ENCODE results near the gene MACROD1. TPM values are rescaled to one million over a fixed set of nuclear protein-coding genes. Genes with fewer than 3 reads are reported as not detected.
A peak's percentile ranks its signal among the peaks of the same experiment; 100 is the strongest.

The MACROD1 gene
- total RNA-seq: 1 to 10 TPM; 6.0 to 6.3 TPM
- polyA plus RNA-seq (2013, experiment 1 of 2): 4.2 TPM
- 4.6 TPM for polyA plus RNA-seq (2013, experiment 2 of 2)
- 0.66 to 21.9 (median 5.1) reads per million in 172 experiments for total RNA-seq

- H3K9me3 Mint-ChIP-seq: no peaks in the 10 kb centered on the region
- H3K27ac ChIP-seq (ENCODE audit: low read depth in 1 of 2, low read length in 2 of 2): no peak within 1 kb of the TSS
- DNase-seq (peak; percentile 51 to 88 (median 70)), ATAC-seq (ENCODE audit: poor library complexity) (peak; percentile 91)
- TF ChIP-seq CTCF (IDR thresholded peaks at IDR 0.05): no peak
- intact Hi-C loops (cut with DNase I, micrococcal nuclease): loop anchor here in 1 of 2 experiments (2.0 to 10.0 kb wide), 2 partner anchors 19 to 491 kb away; partner anchors contain the start of gene ATL3
- H3K4me1 ChIP-seq (ENCODE audit: insufficient read depth, low read length): peaks cover 18% of the 10 kb centered on the region
- no peaks in the 10 kb centered on the region for H3K9me3 ChIP-seq (ENCODE audit: control insufficient read depth in 1 of 2, insufficient read depth in 1 of 2, low read length in 2 of 2)
- POLR2A ChIA-PET: interaction anchor here (0.8 to 3.4 kb wide), 4 partner anchors 20 to 152 kb away, joined by 3 to 22 read pairs (median 4); partner anchors contain the start of genes FERMT3, PRDX5, STIP1 and TRMT112
- H3K36me3 ChIP-seq (ENCODE audit: insufficient read depth, low read length): peaks cover 2% of the 10 kb centered on the region
- H3K27me3 ChIP-seq (ENCODE audit: control insufficient read depth in 1 of 2, insufficient read depth in 2 of 2, low read length in 2 of 2): no peaks in the 10 kb centered on the region
- no peaks in the 10 kb centered on the region for H3K27me3 Mint-ChIP-seq
- peak within 1 kb of the TSS; percentile 92 for H3K4me3 Mint-ChIP-seq
- no peak within 1 kb of the TSS for H3K27ac Mint-ChIP-seq
- H3K4me1 Mint-ChIP-seq (ENCODE audit: low read depth): peaks cover 4% of the 10 kb centered on the region
- CTCF ChIA-PET: interaction anchor here (0.7 to 1.8 kb wide), 4 partner anchors 13 to 1103 kb away, joined by 3 to 6 read pairs (median 4); partner anchors contain the start of gene STIP1
- H3K4me3 ChIP-seq (ENCODE audit: low read length): peak within 1 kb of the TSS; percentile 66
- H3K36me3 Mint-ChIP-seq (ENCODE audit: low read depth): no peaks in the 10 kb centered on the region
These were observed at the start of gene MACROD1 for GRCh38 chr11:64165842-64166635. Gene MACROD1 (minus strand): TSS chr11:64166113. CDS start chr11:64165994, 119 bp downstream.

- intact Hi-C loops (cut with DNase I, micrococcal nuclease): no loop called here
- H3K36me3 ChIP-seq (ENCODE audit: insufficient read depth, low read length): peaks cover 60% of the 10 kb centered on the region
- no peak for TF ChIP-seq CTCF (IDR thresholded peaks at IDR 0.05)
These were observed 45.4 kb upstream of the MACROD1 start for GRCh38 chr11:64211181-64211872.

GRCh38 chr11:64210301-64211020 lies 44.5 kb upstream of the MACROD1 start:
- no peaks in the 10 kb centered on the region for H3K27me3 Mint-ChIP-seq
- Histone ChIP-seq H3K4me1 (ENCODE audit: insufficient read depth, low read length) (peaks cover 46% of the 10 kb centered on the region), H3K9me3 (ENCODE audit: control insufficient read depth in 1 of 2, insufficient read depth in 1 of 2, low read length in 2 of 2) (no peaks in the 10 kb centered on the region), H3K27ac (ENCODE audit: low read depth in 1 of 2, low read length in 2 of 2) (no peak overlapping the region), H3K36me3 (ENCODE audit: insufficient read depth, low read length) (peaks cover 57% of the 10 kb centered on the region), H3K27me3 (ENCODE audit: control insufficient read depth in 1 of 2, insufficient read depth in 2 of 2, low read length in 2 of 2) (no peaks in the 10 kb centered on the region), H3K4me3 (ENCODE audit: low read length) (no peak overlapping the region)
- POLR2A ChIA-PET: interaction anchor here (1.5 to 7.1 kb wide), 3 partner anchors 15 to 31 kb away, joined by 4 to 116 read pairs (median 5); partner anchors contain the start of genes FKBP2, NUDT22, STIP1 and TRPT1
- CTCF ChIA-PET: no interaction called here
- H3K9me3 Mint-ChIP-seq: no peaks in the 10 kb centered on the region
- no peak overlapping the region for H3K4me3 Mint-ChIP-seq
- peaks cover 77% of the 10 kb centered on the region for H3K36me3 Mint-ChIP-seq (ENCODE audit: low read depth)
- intact Hi-C loops (cut with DNase I, micrococcal nuclease): no loop called here
- TF ChIP-seq CTCF (IDR thresholded peaks at IDR 0.05): no peak
- DNase-seq (no peak), ATAC-seq (ENCODE audit: poor library complexity) (no peak)
- H3K27ac Mint-ChIP-seq: no peak overlapping the region
- H3K4me1 Mint-ChIP-seq (ENCODE audit: low read depth): peaks cover 36% of the 10 kb centered on the region

More at GRCh38 chr11:64211181-64211872, 45.4 kb upstream of the MACROD1 start:
- Mint-ChIP-seq H3K9me3 (no peaks in the 10 kb centered on the region), H3K27ac (no peak overlapping the region), H3K4me3 (no peak overlapping the region), H3K4me1 (ENCODE audit: low read depth) (peaks cover 28% of the 10 kb centered on the region), H3K36me3 (ENCODE audit: low read depth) (peaks cover 81% of the 10 kb centered on the region), H3K27me3 (no peaks in the 10 kb centered on the region)
- H3K4me3 ChIP-seq (ENCODE audit: low read length): no peak overlapping the region
- ChIA-PET CTCF (interaction anchor here (1.0 kb wide), 1 partner anchor 89 kb away, joined by 3 read pairs; no protein-coding TSS in a partner anchor), POLR2A (interaction anchor here (1.3 to 1.6 kb wide), 2 partner anchors 12 to 30 kb away, joined by 5 read pairs; partner anchors contain the start of gene FKBP2)
- H3K27ac ChIP-seq (ENCODE audit: low read depth in 1 of 2, low read length in 2 of 2): no peak overlapping the region
- peaks cover 37% of the 10 kb centered on the region for H3K4me1 ChIP-seq (ENCODE audit: insufficient read depth, low read length)
- no peak for DNase-seq
- H3K27me3 ChIP-seq (ENCODE audit: control insufficient read depth in 1 of 2, insufficient read depth in 2 of 2, low read length in 2 of 2): no peaks in the 10 kb centered on the region
- no peaks in the 10 kb centered on the region for H3K9me3 ChIP-seq (ENCODE audit: control insufficient read depth in 1 of 2, insufficient read depth in 1 of 2, low read length in 2 of 2)
- ATAC-seq (ENCODE audit: poor library complexity): no peak
